Peyer's patch (tissue), 4 donors: ENCODE data around the gene PEX11G. TPM values are rescaled to one million over a fixed set of nuclear protein-coding genes. Genes with fewer than 3 reads are reported as not detected.

Source experiments
- DNase-seq, 3 donors: peaks; one replicate each; pipeline ENCODE4 v3.0.0-alpha.2; 2017 to 2019
- H3K27ac ChIP-seq, 4 donors: fragments of 200-600 bp; sonication (generic); one replicate each; pipeline ENCODE4 v1.5.1; 2016 to 2019
- H3K27me3 ChIP-seq, 2 donors: fragments of 200-600 bp; sonication (generic); one replicate each; pipeline ENCODE4 v1.5.1; 2019
- H3K36me3 ChIP-seq, 3 donors: fragments of 200-600 bp; sonication (generic); one replicate each; pipeline ENCODE4 v1.5.1; 2016 to 2019
- H3K4me1 ChIP-seq, 4 donors: fragments of 200-600 bp; sonication (generic); one replicate each; pipeline ENCODE4 v1.5.1; 2016 to 2019
- H3K4me3 ChIP-seq, 4 donors: fragments of 200-600 bp; sonication (generic); 1 replicate in 3 of 4; 2 replicates in 1 of 4; pipeline ENCODE4 v1.5.1; 2016 to 2019; ENCODE audit warnings: mild to moderate bottlenecking in 1 of 4
- H3K9me3 ChIP-seq, 4 donors: fragments of 200-600 bp; sonication (generic); one replicate each; pipeline ENCODE4 v1.5.1; 2016 to 2019; ENCODE audit warnings: mild to moderate bottlenecking in 1 of 4
- CTCF ChIP-seq, 6 experiments: fragments of 450-650 bp in 4 of 6; fragments of 200-600 bp in 2 of 6; sonication (generic) in 1 of 6; IDR thresholded peaks; one replicate each; pipeline ENCODE4 v1.5.1; 2017 to 2019; ENCODE audit warnings: antibody characterized with exemption in 6 of 6, mild to moderate bottlenecking in 3 of 6, moderate library complexity in 1 of 6
- POLR2A ChIP-seq, 2 donors: fragments of 450-650 bp; IDR thresholded peaks; one replicate each; pipeline ENCODE4 v1.5.1; 2017; ENCODE audit warnings: antibody characterized with exemption in 2 of 2, mild to moderate bottlenecking in 2 of 2, moderate library complexity in 2 of 2
- total RNA-seq, 4 donors: library from RNA; depleted of rRNA; stranded (reverse); fragments of >200 nt; gene quantifications; one replicate each; pipeline ENCODE4 v1.1.0, GENCODE V29; 2016

The PEX11G gene
- total RNA-seq, 4 donors from 2014 or later: 8.2 to 14.3 (median 10.3) TPM; not detected in 1

- peaks cover 3 to 15% (median 6%) of the 10 kb centered on the region in 4 donors for H3K4me1 ChIP-seq
- peak overlapping the region; percentile 90 to 99 (median 92) for H3K27ac ChIP-seq
- peaks cover 0 to 34% (median 0%) of the 10 kb centered on the region in 3 donors for H3K36me3 ChIP-seq
- TF ChIP-seq POLR2A (IDR thresholded peaks at IDR 0.05): peak; percentile 72 to 80
- no peak for TF ChIP-seq CTCF (IDR thresholded peaks at IDR 0.05)
- DNase-seq: peak; percentile 88 to 95 (median 89)
- no peaks in the 10 kb centered on the region for H3K9me3 ChIP-seq
- H3K4me3 ChIP-seq: peak overlapping the region; percentile 57 to 90 (median 80)
- H3K27me3 ChIP-seq: no peaks in the 10 kb centered on the region
Observed at GRCh38 chr19:7533925-7534480, 45.2 kb upstream of the PEX11G start.

GRCh38 chr19:7533281-7533885 is 44.5 kb upstream of the PEX11G start:
- TF ChIP-seq CTCF (IDR thresholded peaks at IDR 0.05) (no peak), POLR2A (IDR thresholded peaks at IDR 0.05) (no peak)
- peak overlapping the region; percentile 90 to 99 (median 92) for H3K27ac ChIP-seq
- peak in 2 of 3 donors; percentile 64 to 72 for DNase-seq
- peaks cover 0 to 34% (median 0%) of the 10 kb centered on the region in 3 donors for H3K36me3 ChIP-seq
- no peaks in the 10 kb centered on the region for H3K27me3 ChIP-seq
- H3K4me3 ChIP-seq: peak overlapping the region; percentile 57 to 90 (median 80)
- no peaks in the 10 kb centered on the region for H3K9me3 ChIP-seq
- H3K4me1 ChIP-seq: peaks cover 3 to 15% (median 6%) of the 10 kb centered on the region in 4 donors

- DNase-seq: no peak
- Histone ChIP-seq H3K4me1 (peaks cover 0 to 8% (median 0%) of the 10 kb centered on the region in 4 donors), H3K27me3 (no peaks in the 10 kb centered on the region), H3K27ac (no peak overlapping the region), H3K36me3 (peaks cover 0 to 47% (median 0%) of the 10 kb centered on the region in 3 donors), H3K9me3 (no peaks in the 10 kb centered on the region), H3K4me3 (no peak overlapping the region)
- TF ChIP-seq POLR2A (IDR thresholded peaks at IDR 0.05) (no peak), CTCF (IDR thresholded peaks at IDR 0.05) (no peak)
Observed at GRCh38 chr19:7529610-7530490, 41.0 kb upstream of the PEX11G start.

GRCh38 chr19:7529246-7529600 is 40.4 kb upstream of the PEX11G start:
- Histone ChIP-seq H3K4me1 (peaks cover 0 to 9% (median 0%) of the 10 kb centered on the region in 4 donors), H3K9me3 (no peaks in the 10 kb centered on the region), H3K27ac (no peak overlapping the region), H3K27me3 (no peaks in the 10 kb centered on the region), H3K4me3 (no peak overlapping the region), H3K36me3 (peaks cover 0 to 48% (median 0%) of the 10 kb centered on the region in 3 donors)
- DNase-seq: peak in 1 of 3 donors; percentile 40
- TF ChIP-seq CTCF (IDR thresholded peaks at IDR 0.05): no peak
- TF ChIP-seq POLR2A (IDR thresholded peaks at IDR 0.05): no peak

GRCh38 chr19:7528522-7529245 is 39.8 kb upstream of the PEX11G start:
- H3K27ac ChIP-seq: no peak overlapping the region
- peaks cover 0 to 15% (median under 1%) of the 10 kb centered on the region in 4 donors for H3K4me1 ChIP-seq
- peaks cover 0 to 48% (median 0%) of the 10 kb centered on the region in 3 donors for H3K36me3 ChIP-seq
- TF ChIP-seq POLR2A (IDR thresholded peaks at IDR 0.05): no peak
- no peak for TF ChIP-seq CTCF (IDR thresholded peaks at IDR 0.05)
- H3K4me3 ChIP-seq: no peak overlapping the region
- DNase-seq: no peak
- H3K9me3 ChIP-seq: no peaks in the 10 kb centered on the region
- H3K27me3 ChIP-seq: no peaks in the 10 kb centered on the region
